Lower leg skin (tissue), 3 donors: ENCODE results near the gene MRPL16.

Source experiments
- POLR2A ChIP-seq, 2 donors: fragments of 450-650 bp; IDR thresholded peaks; one replicate each; pipeline ENCODE4 v1.6.1; 2016 to 2017; ENCODE audit warnings: antibody characterized with exemption in 2 of 2, mild to moderate bottlenecking in 1 of 2, moderate library complexity in 1 of 2
- TF ChIP-seq, protein P1 (sequence below), 3 donors: fragments of 450-650 bp; IDR thresholded peaks; one replicate each; pipeline ENCODE4 v1.5.1; 2016; ENCODE audit warnings: antibody characterized with exemption in 3 of 3, mild to moderate bottlenecking in 3 of 3, moderate library complexity in 2 of 3

GRCh38 chr11:59756558-59756840, 54.1 kb downstream of the MRPL16 start:
- TF ChIP-seq, protein P1, sequence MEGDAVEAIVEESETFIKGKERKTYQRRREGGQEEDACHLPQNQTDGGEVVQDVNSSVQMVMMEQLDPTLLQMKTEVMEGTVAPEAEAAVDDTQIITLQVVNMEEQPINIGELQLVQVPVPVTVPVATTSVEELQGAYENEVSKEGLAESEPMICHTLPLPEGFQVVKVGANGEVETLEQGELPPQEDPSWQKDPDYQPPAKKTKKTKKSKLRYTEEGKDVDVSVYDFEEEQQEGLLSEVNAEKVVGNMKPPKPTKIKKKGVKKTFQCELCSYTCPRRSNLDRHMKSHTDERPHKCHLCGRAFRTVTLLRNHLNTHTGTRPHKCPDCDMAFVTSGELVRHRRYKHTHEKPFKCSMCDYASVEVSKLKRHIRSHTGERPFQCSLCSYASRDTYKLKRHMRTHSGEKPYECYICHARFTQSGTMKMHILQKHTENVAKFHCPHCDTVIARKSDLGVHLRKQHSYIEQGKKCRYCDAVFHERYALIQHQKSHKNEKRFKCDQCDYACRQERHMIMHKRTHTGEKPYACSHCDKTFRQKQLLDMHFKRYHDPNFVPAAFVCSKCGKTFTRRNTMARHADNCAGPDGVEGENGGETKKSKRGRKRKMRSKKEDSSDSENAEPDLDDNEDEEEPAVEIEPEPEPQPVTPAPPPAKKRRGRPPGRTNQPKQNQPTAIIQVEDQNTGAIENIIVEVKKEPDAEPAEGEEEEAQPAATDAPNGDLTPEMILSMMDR (IDR thresholded peaks at IDR 0.05), result no peak
- no peak for TF ChIP-seq POLR2A (IDR thresholded peaks at IDR 0.05)
